Thyroid gland (tissue), 4 donors: Measurements from ENCODE around the gene PMS1.

Experiments
- POLR2A ChIP-seq, 2 donors: fragments of 450-650 bp; IDR thresholded peaks; one replicate each; pipeline ENCODE4 v1.6.1; 2017; ENCODE audit warnings: antibody characterized with exemption in 2 of 2, mild to moderate bottlenecking in 2 of 2, moderate library complexity in 1 of 2
- TF ChIP-seq, protein P1 (sequence below), 6 experiments: fragments of 200-600 bp in 3 of 6; fragments of 450-650 bp in 3 of 6; sonication (generic) in 3 of 6; IDR thresholded peaks; one replicate each; pipeline ENCODE4 v1.5.1; 2016 to 2019; ENCODE audit warnings: antibody characterized with exemption in 6 of 6, mild to moderate bottlenecking in 2 of 6, inconsistent platforms in 1 of 6, moderate library complexity in 1 of 6

DNA sequence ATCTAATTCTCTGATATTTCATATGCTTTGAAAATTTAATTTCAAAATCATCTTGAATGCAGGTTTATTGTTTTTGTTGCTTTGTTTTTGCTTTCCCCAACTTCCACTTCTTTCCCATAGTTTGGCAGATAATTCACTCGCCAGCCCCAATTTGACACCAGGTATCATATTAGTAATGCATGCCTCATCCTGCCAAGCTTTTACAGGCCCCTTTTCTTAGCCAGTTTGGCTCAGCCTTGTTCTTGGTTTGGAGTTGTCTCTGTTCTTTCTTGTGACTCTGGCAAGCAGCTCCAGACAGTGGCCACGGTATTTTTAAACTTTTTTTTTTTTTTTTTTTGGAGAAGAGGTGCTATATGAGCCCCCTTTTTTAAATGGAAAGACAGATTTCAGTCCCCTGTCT is 65.3 kb downstream of the PMS1 start:
- TF ChIP-seq, protein P1, sequence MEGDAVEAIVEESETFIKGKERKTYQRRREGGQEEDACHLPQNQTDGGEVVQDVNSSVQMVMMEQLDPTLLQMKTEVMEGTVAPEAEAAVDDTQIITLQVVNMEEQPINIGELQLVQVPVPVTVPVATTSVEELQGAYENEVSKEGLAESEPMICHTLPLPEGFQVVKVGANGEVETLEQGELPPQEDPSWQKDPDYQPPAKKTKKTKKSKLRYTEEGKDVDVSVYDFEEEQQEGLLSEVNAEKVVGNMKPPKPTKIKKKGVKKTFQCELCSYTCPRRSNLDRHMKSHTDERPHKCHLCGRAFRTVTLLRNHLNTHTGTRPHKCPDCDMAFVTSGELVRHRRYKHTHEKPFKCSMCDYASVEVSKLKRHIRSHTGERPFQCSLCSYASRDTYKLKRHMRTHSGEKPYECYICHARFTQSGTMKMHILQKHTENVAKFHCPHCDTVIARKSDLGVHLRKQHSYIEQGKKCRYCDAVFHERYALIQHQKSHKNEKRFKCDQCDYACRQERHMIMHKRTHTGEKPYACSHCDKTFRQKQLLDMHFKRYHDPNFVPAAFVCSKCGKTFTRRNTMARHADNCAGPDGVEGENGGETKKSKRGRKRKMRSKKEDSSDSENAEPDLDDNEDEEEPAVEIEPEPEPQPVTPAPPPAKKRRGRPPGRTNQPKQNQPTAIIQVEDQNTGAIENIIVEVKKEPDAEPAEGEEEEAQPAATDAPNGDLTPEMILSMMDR (IDR thresholded peaks at IDR 0.05), result no peak
- no peak for TF ChIP-seq POLR2A (IDR thresholded peaks at IDR 0.05)
